ENCODE data around the gene ETV4.

The ETV4 gene

GRCh38 chr17:43553573-43553972 lies 7.4 kb upstream of the ETV4 start:
- DNase-seq (ENCODE audit: low read depth), result no peak
- no peak overlapping the region for H3K4me3 ChIP-seq (ENCODE audit: low read depth, low read length)
- no peak for TF ChIP-seq CTCF (conservative IDR thresholded peaks at IDR 0.05; ENCODE audit: low read depth, low read length)

- no peak for DNase-seq (ENCODE audit: low read depth)
- no peak overlapping the region for H3K4me3 ChIP-seq (ENCODE audit: low read depth, low read length)
- no peak for TF ChIP-seq CTCF (conservative IDR thresholded peaks at IDR 0.05; ENCODE audit: low read depth, low read length)
Observed at GRCh38 chr17:43552229-43552837, 6.2 kb upstream of the ETV4 start.

- H3K4me3 ChIP-seq (ENCODE audit: low read depth, low read length), result no peak overlapping the region
- no peak for TF ChIP-seq CTCF (conservative IDR thresholded peaks at IDR 0.05; ENCODE audit: low read depth, low read length)
- no peak for DNase-seq (ENCODE audit: low read depth)
Observed at GRCh38 chr17:43550754-43551153, 4.6 kb upstream of the ETV4 start.

GRCh38 chr17:43549496-43549895 lies 3.4 kb upstream of the ETV4 start:
- no peak for TF ChIP-seq CTCF (conservative IDR thresholded peaks at IDR 0.05; ENCODE audit: low read depth, low read length)
- no peak for DNase-seq (ENCODE audit: low read depth)
- no peak overlapping the region for H3K4me3 ChIP-seq (ENCODE audit: low read depth, low read length)

GRCh38 chr17:43548689-43549379 lies 2.7 kb upstream of the ETV4 start:
- no peak for TF ChIP-seq CTCF (conservative IDR thresholded peaks at IDR 0.05; ENCODE audit: low read depth, low read length)
- DNase-seq (ENCODE audit: low read depth), result no peak
- no peak overlapping the region for H3K4me3 ChIP-seq (ENCODE audit: low read depth, low read length)

GRCh38 chr17:43547659-43548256 lies 1.6 kb upstream of the ETV4 start:
- no peak overlapping the region for H3K4me3 ChIP-seq (ENCODE audit: low read depth, low read length)
- no peak for DNase-seq (ENCODE audit: low read depth)
- no peak for TF ChIP-seq CTCF (conservative IDR thresholded peaks at IDR 0.05; ENCODE audit: low read depth, low read length)

GRCh38 chr17:43547189-43547550 lies 1.0 kb upstream of the ETV4 start:
- TF ChIP-seq CTCF (conservative IDR thresholded peaks at IDR 0.05; ENCODE audit: low read depth, low read length), result no peak
- DNase-seq (ENCODE audit: low read depth), result no peak
- H3K4me3 ChIP-seq (ENCODE audit: low read depth, low read length), result no peak overlapping the region
